Measurements from ENCODE around the gene ATP5IF1.
A peak's percentile ranks its signal among the peaks of the same experiment; 100 is the strongest.

The ATP5IF1 gene

GRCh38 chr1:28239004-28239403 is 3.1 kb downstream of the ATP5IF1 start:
- no peak for DNase-seq

GRCh38 chr1:28240024-28240423 is 4.1 kb downstream of the ATP5IF1 start:
- no peak for DNase-seq

DNA sequence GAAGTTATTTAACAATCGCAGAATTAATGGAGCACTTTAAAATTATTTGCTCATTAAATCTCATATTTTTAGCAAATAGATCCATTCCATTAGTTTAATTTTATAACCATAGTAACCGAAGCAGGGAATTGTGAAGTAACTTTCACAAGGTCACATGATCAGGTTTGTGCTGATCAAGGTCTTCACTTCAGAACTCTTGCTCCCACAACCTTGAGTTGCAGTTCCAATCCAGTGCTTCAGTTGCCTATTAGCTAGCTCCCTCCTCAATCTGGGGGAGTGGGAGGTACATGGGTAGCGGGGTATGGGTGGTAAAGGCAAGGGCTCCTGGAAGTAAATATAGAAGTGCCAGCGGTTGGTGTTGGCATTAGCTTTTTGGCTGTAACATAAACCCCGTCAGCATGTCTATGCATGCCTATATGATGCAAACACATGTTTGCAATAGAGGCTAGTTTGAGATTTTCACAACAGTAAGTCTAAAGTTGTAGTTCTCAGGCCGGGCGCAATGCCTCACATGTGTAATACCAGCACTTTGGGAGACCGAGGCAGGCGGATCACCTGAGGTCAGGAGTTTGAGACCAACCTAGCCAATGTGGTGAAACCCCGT is 5.8 kb downstream of the ATP5IF1 start:
- no peak for DNase-seq

DNA sequence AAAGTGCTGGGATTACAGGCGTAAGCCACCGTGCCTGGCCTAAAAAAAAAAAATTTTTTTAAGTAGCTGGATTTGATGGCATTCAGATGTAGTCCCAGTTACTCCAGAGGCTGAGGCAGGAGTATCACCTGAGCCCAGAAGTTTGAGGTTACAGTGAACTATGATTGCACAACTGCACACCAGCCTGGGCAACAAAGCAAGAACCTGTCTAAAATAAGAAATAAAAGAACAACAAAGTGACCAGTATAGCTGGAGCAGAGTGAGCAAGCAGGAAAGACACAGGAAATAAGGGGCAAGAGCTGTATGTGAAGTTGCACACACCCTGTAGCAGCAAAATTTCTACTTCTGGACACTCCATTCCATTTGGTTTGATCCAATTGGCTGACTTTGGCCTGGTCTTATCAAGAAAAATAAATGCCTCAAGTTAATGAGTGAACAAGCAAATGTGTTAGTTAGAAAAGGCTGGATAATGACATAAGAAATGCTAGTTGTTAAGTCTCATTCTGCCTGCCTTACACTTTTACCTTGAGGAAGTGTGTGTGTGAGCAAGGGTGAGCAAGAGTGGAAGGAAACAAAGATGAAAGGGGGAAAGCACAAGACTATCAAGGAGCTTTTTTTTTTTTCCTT is 7.9 kb downstream of the ATP5IF1 start:
- peak; percentile 34 for DNase-seq

GRCh38 chr1:28244549-28245251 is 8.8 kb downstream of the ATP5IF1 start:
- DNase-seq, result no peak

DNA sequence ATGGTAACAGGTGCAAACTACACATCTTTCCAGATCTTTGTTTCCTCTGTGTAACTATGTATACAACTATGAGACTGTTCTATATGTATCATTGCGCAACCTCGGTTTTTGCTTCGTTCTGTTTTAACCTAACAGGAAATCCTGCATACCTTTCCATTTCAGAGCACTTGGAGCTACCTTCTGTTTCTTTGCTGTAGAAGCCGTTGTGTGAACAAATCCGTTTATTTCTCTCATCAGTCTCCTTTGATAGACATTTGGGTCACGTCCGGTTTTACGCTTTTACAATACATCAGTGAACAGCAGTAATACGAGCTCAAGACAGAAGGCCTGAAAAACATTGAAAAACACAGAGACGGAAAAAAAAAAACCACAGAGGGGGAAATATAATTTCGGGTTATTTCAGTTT is 10.5 kb downstream of the ATP5IF1 start:
- DNase-seq, result peak; percentile 75

GRCh38 chr1:28247612-28248272 is 11.8 kb downstream of the ATP5IF1 start:
- DNase-seq, result no peak

DNA sequence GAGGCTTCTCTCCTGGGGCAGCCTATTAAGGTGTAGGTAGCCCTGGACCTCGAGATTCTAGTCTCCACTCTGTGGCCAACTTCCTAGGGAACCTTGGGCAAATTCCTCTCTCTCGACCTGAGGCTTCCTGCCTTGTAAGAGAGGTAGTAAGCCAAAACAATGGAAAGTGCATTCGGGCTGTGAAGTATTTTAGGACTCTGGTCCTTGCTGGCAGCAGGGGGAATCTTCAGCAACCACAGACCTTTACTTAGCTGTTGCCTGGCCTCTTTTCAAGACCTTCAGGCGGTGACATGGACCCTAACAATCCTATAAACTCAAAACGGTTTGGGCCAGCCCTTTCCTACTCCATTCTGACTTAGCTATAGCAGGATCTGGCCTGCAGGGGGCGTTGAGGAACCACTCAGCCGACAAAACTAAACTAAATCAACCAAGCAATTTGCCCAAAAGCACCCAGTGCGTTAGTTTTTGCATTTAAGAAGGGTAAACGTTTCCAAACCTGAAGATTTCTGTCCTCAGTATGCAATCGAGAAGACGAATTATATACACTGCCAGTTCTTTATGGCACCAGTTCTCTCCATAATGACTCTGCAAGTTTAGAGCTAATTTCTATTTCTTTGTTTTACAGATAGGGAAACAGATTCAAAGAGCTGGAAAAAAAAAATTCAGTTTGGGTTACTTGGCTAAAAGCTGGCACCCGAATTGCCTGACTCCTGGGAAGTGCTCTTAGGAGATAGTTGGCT is 12.5 kb downstream of the ATP5IF1 start:
- DNase-seq, result peak; percentile 92

GRCh38 chr1:28249013-28249865 is 13.3 kb downstream of the ATP5IF1 start:
- DNase-seq, result peak; percentile 61

DNA sequence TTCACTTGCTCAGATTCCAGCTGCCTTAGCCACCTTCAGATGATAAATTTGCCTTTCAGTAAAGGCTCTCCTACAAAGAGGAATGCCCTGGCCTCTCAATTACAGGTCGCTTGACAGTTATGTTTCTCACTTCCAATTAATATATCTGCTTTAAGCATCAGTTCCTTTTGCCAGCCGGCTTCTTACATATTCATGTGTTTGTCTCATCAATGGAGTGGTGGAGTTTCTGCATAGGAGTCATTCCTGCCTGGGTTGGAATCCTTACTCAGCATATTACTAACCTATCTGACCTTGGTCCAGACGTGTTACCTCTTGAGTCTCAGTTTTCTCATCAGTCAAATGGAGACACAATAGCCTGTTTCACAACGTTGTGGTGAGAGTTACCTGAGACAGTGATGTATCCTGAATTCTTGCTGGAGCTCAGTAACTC is 14.0 kb downstream of the ATP5IF1 start:
- DNase-seq, result no peak

DNA sequence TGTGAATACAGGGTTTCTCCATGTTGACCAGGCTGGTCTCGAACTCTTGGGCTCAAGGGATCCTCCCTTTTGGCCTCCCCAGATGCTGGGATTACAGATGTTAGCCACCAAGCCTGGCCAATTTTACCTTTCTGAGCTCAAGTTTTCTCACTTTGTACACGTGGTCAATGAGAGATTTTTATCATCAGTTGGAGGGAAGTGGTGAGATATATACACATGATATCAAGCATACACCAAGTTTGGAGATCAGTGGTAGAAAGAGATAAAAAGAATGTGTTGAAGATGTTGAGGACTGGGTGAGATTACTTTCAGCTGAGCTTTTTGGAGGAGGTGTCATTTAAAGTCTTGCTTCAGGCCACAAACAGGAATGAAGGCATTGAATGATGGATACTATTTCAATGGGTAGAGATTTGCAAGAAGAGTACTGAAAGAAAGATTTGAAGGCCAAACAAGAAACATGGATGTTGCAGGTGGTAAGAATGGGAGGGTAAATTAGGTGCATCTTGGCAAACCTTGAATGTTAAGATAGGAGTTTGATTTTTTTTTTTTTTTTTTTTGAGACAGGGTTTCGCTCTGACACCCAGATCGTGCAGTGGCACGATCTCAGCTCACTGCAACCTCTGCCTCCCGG is 20.4 kb downstream of the ATP5IF1 start:
- peak; percentile 78 for DNase-seq

- no peak for DNase-seq
Measured at GRCh38 chr1:28257736-28258135, 21.8 kb downstream of the ATP5IF1 start.

DNA sequence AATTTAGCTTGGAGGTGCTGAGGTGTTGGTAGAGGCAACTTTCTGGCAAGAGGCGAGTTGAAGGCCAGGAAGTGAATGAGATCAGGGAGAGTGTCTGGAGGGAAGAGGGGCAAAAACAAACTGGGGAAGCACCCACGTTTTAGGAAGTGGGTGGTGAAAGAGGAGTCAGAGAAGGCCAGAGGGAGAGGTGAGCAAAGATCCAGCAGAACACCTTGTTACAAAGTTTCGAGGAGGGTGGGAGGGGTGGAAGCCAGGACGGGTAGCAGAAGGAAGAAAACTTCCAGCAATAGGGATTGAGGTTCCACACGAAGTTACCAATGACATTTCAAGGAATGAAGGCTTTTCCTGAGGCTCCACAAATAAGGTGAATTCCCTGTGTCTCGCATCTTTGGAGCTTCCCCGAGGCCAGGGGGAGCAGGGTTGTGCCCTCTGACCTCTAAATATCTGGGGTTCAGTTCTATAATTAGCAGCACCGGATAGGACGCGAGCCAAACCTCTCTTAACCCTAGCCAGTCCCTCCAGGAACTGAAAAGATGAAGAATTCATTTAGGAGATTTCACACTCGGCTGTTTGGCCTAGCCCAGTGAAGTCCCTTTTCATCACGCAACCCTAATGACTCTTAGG is 22.8 kb downstream of the ATP5IF1 start:
- DNase-seq, result no peak

GRCh38 chr1:28259252-28259933 is 23.5 kb downstream of the ATP5IF1 start, which contains the start of gene SESN2:
Gene SESN2, plus strand, starts transcription at chr1:28259518. Its CDS starts 330 bp downstream, at chr1:28259848.
- peak; percentile 100 for DNase-seq

DNA sequence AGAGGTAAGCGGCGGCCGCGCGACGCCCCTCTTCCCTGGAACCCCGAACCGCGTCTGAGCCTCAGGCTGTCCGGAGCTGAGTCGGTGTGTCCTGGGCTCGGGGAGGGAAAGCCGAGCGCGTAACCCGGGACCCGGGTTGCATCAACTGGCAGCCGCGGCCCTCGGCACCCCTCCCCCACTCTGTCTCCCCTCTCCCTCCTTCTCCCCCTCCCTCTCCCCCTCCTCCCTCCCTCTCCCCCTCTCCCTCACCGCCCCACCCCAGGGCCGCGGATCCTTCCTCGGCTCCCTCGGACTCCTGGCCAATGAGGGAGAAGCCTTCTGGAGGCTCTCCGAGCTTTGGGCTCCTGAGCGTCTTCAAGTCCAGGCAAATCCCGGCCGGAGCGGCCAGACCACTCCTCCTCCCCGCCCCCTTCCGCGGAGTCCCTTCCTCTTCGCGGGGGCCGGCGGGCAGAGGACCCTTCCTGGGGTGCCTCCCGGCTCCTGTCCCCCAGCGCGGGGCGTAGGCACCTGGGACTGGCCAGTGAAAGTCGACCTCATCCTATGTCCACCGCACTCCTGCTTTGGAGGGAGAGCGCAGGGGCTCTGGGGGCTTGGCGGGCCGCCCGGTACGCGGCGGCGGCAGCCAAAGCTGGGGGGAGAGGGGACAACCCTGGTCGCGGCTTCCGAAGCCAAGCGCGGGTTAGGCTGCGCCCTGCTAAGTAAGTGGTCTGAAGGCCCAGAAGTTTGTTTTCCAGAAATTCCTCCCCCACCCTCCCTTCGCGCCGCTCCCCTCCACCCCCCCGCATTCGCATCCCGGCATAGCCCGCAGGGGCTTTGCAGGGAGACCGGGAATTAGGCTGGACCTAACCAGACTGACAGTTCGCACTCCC is 24.2 kb downstream of the ATP5IF1 start:
- peak; percentile 47 for DNase-seq

- no peak for DNase-seq
Measured at GRCh38 chr1:28260803-28261174, 24.9 kb downstream of the ATP5IF1 start.

DNA sequence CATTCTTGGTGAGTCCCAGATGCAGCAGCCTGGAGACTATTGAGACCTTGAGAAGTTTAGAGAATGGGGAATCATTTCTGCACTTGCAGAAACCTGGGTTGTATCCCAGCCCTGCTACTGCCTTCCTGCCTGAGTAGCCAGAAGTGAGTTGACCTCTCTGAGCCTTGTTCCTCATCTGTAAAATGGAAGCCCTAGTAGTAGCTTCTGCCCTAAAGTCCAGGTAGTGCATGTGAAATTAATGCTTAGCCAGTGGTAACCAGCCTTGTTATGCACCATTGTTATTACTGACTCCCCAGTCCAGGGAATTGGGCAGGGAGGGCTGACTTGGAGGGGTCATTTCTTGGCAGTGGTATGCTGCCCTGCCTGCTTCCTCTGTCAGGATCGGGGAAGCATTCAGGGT is 29.0 kb downstream of the ATP5IF1 start:
- no peak for DNase-seq

GRCh38 chr1:28265577-28265976 is 29.7 kb downstream of the ATP5IF1 start:
- no peak for DNase-seq

GRCh38 chr1:28266920-28267322 is 31.0 kb downstream of the ATP5IF1 start:
- DNase-seq, result peak; percentile 33

Data from hematopoietic multipotent progenitor cell treated with erythropoietin and hydrocortisone succinate and interleukin-3 and kit ligand, for 4 days (in vitro differentiated cells).